ENCODE data around the gene NOS3. TPM values are rescaled to one million over a fixed set of nuclear protein-coding genes. Genes with fewer than 3 reads are reported as not detected.

NOS3 gene
- total and polyA plus RNA-seq, 2 of the 13 experiments (the other 11 are each of a cell fraction or from before 2014, with no cell fraction given) = 3.7 to 7.5 TPM

DNA sequence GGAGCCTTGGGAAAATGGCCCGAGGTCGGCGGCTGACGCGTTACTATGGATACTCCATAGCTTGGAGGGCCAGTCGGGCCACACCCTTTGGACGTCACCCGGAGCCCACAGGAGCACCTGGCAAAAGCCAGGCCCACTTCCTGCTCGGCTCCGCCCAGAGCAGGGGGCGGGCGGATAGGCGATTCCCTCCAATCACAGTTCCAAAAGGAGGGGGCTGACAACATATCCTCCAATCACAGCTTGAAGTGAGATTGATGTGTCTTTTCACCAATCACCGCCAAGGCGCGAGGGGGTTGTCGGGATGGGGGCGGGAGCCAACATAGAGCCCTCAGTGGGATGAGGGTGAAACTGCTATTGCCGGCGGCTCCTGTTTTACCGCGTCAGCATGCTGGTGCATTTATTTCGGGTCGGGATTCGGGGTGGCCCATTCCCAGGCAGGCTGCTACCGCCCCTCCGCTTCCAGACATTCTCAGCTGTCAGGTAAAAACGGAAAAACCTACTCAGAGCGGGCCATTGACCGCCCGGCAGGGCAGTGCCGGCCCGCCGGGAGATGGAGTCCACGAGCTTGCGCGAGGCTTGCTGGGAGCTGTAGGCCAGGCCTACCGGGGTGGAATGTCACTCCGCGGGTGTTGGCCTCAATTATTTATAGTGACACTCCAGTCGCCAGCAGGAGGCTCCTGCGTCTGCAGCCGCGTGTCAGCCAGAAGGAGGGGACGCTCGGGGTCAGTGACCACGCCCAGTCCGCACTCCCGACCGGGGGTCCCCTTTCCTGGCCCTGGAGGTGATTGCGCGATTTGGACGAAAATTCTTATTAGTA, 37.5 kb downstream of the NOS3 start, which contains the start of gene ABCB8 (continued):
- TF ChIP-seq, protein P1, sequence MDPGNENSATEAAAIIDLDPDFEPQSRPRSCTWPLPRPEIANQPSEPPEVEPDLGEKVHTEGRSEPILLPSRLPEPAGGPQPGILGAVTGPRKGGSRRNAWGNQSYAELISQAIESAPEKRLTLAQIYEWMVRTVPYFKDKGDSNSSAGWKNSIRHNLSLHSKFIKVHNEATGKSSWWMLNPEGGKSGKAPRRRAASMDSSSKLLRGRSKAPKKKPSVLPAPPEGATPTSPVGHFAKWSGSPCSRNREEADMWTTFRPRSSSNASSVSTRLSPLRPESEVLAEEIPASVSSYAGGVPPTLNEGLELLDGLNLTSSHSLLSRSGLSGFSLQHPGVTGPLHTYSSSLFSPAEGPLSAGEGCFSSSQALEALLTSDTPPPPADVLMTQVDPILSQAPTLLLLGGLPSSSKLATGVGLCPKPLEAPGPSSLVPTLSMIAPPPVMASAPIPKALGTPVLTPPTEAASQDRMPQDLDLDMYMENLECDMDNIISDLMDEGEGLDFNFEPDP (CRISPR knock-in tag; conservative IDR thresholded peaks at IDR 0.05) = no peak
- TF ChIP-seq ZNF746 (CRISPR knock-in tag; IDR thresholded peaks at IDR 0.05) = peak; percentile 71; the same call in 1 of the 2 replicates
- TF ChIP-seq, protein P2, sequence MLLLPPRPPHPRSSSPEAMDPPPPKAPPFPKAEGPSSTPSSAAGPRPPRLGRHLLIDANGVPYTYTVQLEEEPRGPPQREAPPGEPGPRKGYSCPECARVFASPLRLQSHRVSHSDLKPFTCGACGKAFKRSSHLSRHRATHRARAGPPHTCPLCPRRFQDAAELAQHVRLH (CRISPR knock-in tag; IDR thresholded peaks at IDR 0.05; ENCODE audit: borderline replicate concordance, low read depth) = peak; percentile 51; the same call in 1 of the 2 replicates

DNA sequence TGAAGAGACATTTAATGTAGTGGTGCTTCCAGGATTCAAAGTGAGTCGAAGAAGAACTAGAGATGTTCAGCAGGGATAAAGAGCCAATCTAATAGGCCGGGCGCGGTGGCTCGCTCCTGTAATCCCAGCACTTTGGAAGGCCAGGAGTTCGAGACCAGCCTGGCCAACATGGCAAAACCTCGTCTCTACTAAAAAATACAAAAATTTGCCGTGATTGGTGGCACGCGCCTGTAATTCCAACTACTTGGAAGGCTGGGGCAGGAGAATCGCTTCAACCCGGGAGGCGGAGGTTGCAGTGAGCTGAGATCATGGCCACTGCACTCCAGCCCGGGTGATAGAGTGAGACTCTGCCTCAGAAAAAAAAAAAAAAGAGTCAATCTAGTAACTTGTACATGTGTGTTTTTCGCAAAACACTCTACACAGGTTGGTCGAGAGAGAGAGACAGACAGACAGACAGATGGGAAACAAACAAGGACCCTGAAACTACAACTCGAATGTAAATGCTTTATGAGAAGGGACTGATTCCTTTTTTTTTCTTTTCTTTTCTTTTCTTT, 38.2 kb downstream of the NOS3 start:
- Histone ChIP-seq H3K27ac (ENCODE audit: extremely low read length, insufficient read depth, low read length) (peak overlapping the region; percentile 62), H3K27me3 (ENCODE audit: control insufficient read depth in 1 of 2, insufficient read depth in 2 of 2, low read length in 2 of 2) (peaks cover 5 to 22% of the 10 kb centered on the region in 2 experiments; a peak in 4 of 5 replicates), H2AFZ (ENCODE audit: low read length) (no peak overlapping the region), H3K4me3 (replicated peaks in 1 of 3; ENCODE audit: insufficient read depth in 1 of 3, low read depth in 2 of 3, low read length in 3 of 3) (peak overlapping the region; percentile 77 to 88 (median 82)), H3K36me3 (replicated peaks in 1 of 2; ENCODE audit: control insufficient read depth in 1 of 2, insufficient read depth in 2 of 2, low read length in 2 of 2) (no peaks in the 10 kb centered on the region), H3K79me2 (ENCODE audit: insufficient read depth, low read length) (no peaks in the 10 kb centered on the region), H3K9me3 (ENCODE audit: low read length) (no peaks in the 10 kb centered on the region), H3K4me1 (ENCODE audit: insufficient read depth, low read length) (peaks cover 20% of the 10 kb centered on the region), H3K4me2 (ENCODE audit: low read depth, low read length) (peak overlapping the region; percentile 70), H4K20me1 (ENCODE audit: insufficient read depth, low read length) (no peaks in the 10 kb centered on the region), H3K9ac (ENCODE audit: insufficient read depth, low read depth, low read length) (peak overlapping the region; percentile 45)
- in situ Hi-C loops (cut with HindIII; ENCODE audit: extremely low pct_ligation_motif_present, low pct_unique_long_range_greater_than_20kb) = no loop called here
- POLR2A ChIA-PET = interaction anchor here (0.9 to 2.1 kb wide), 14 partner anchors 9 to 660 kb away, joined by 3 to 35 read pairs (median 4); partner anchors contain the start of genes CDK5, FASTK, NUB1 and REPIN1
- 50% methylated on average over 17 of the region's 17 CpGs for WGBS (ENCODE audit: low lambda C conversion rate)
- DNase-seq (ENCODE audit: low spot score) = no peak
- no TSS peak for BruUV-seq (replicated peaks)
- FAIRE-seq = no peak
- CTCF ChIA-PET (ENCODE audit: low intra/inter-chr PET ratio, low total read pairs) = interaction anchor here (0.8 kb wide), 1 partner anchor 82 kb away, joined by 3 read pairs; no protein-coding TSS in a partner anchor
- intact Hi-C loops (cut with micrococcal nuclease; ENCODE audit: unreplicated experiment) = loop anchor here (1.0 to 10.0 kb wide), 3 partner anchors 29 to 1414 kb away; no protein-coding TSS in a partner anchor
- ATAC-seq = no peak
- TF ChIP-seq, protein P3, sequence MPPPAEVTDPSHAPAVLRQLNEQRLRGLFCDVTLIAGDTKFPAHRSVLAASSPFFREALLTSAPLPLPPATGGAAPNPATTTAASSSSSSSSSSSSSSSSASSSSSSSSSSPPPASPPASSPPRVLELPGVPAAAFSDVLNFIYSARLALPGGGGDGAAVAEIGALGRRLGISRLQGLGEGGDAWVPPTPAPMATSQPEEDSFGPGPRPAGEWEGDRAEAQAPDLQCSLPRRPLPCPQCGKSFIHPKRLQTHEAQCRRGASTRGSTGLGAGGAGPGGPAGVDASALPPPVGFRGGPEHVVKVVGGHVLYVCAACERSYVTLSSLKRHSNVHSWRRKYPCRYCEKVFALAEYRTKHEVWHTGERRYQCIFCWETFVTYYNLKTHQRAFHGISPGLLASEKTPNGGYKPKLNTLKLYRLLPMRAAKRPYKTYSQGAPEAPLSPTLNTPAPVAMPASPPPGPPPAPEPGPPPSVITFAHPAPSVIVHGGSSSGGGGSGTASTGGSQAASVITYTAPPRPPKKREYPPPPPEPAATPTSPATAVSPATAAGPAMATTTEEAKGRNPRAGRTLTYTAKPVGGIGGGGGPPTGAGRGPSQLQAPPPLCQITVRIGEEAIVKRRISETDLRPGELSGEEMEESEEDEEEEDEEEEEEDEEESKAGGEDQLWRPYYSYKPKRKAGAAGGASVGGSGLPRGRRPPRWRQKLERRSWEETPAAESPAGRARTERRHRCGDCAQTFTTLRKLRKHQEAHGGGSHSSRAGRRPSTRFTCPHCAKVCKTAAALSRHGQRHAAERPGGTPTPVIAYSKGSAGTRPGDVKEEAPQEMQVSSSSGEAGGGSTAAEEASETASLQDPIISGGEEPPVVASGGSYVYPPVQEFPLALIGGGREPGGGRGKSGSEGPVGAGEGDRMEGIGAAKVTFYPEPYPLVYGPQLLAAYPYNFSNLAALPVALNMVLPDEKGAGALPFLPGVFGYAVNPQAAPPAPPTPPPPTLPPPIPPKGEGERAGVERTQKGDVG (CRISPR knock-in tag; IDR thresholded peaks at IDR 0.05; ENCODE audit: borderline replicate concordance) = 0 out of 2 replicates have a peak, but pooled peaks have one; percentile 14
- no peak for TF ChIP-seq ZNF788 (CRISPR knock-in tag; IDR thresholded peaks at IDR 0.05; ENCODE audit: borderline replicate concordance)
- TF ChIP-seq, protein P4, sequence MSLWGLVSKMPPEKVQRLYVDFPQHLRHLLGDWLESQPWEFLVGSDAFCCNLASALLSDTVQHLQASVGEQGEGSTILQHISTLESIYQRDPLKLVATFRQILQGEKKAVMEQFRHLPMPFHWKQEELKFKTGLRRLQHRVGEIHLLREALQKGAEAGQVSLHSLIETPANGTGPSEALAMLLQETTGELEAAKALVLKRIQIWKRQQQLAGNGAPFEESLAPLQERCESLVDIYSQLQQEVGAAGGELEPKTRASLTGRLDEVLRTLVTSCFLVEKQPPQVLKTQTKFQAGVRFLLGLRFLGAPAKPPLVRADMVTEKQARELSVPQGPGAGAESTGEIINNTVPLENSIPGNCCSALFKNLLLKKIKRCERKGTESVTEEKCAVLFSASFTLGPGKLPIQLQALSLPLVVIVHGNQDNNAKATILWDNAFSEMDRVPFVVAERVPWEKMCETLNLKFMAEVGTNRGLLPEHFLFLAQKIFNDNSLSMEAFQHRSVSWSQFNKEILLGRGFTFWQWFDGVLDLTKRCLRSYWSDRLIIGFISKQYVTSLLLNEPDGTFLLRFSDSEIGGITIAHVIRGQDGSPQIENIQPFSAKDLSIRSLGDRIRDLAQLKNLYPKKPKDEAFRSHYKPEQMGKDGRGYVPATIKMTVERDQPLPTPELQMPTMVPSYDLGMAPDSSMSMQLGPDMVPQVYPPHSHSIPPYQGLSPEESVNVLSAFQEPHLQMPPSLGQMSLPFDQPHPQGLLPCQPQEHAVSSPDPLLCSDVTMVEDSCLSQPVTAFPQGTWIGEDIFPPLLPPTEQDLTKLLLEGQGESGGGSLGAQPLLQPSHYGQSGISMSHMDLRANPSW (CRISPR knock-in tag; IDR thresholded peaks at IDR 0.05; ENCODE audit: borderline replicate concordance) = 0 out of 2 replicates have a peak, but pooled peaks have one; percentile 1
- TF ChIP-seq ZMYM3 (CRISPR knock-in tag; IDR thresholded peaks at IDR 0.05) = peak; percentile 38; the same call in 1 of the 2 replicates
- TF ChIP-seq ZBTB8A (CRISPR knock-in tag; IDR thresholded peaks at IDR 0.05; ENCODE audit: borderline replicate concordance, low read depth) = no peak
- TF ChIP-seq, protein P5, sequence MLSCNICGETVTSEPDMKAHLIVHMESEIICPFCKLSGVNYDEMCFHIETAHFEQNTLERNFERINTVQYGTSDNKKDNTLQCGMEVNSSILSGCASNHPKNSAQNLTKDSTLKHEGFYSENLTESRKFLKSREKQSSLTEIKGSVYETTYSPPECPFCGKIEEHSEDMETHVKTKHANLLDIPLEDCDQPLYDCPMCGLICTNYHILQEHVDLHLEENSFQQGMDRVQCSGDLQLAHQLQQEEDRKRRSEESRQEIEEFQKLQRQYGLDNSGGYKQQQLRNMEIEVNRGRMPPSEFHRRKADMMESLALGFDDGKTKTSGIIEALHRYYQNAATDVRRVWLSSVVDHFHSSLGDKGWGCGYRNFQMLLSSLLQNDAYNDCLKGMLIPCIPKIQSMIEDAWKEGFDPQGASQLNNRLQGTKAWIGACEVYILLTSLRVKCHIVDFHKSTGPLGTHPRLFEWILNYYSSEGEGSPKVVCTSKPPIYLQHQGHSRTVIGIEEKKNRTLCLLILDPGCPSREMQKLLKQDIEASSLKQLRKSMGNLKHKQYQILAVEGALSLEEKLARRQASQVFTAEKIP (CRISPR knock-in tag; IDR thresholded peaks at IDR 0.05; ENCODE audit: borderline replicate concordance) = no peak
